Cardiac fibroblast (primary cell): ENCODE results near the gene IGHMBP2.

Source experiments
- DNase-seq, 2 donors: peaks; one replicate each; pipeline versions ENCODE4 v3.0.0 to v3.0.0-alpha.2; 2010; ENCODE audit warnings: low read depth in 2 of 2
- H3K4me3 ChIP-seq, 2 donors: replicated peaks in 1 of 2; 1 replicate in 1 of 2; 2 replicates in 1 of 2; pipeline ENCODE4 v1.5.1; 2011; ENCODE audit warnings: low read depth in 2 of 2, low read length in 2 of 2, mild to moderate bottlenecking in 2 of 2, moderate library complexity in 1 of 2
- CTCF ChIP-seq: IDR thresholded peaks from one replicate; pipeline ENCODE4 v1.5.1; 2011; ENCODE audit warnings: low read depth, mild to moderate bottlenecking, low read length, inconsistent platforms

The IGHMBP2 gene

DNA sequence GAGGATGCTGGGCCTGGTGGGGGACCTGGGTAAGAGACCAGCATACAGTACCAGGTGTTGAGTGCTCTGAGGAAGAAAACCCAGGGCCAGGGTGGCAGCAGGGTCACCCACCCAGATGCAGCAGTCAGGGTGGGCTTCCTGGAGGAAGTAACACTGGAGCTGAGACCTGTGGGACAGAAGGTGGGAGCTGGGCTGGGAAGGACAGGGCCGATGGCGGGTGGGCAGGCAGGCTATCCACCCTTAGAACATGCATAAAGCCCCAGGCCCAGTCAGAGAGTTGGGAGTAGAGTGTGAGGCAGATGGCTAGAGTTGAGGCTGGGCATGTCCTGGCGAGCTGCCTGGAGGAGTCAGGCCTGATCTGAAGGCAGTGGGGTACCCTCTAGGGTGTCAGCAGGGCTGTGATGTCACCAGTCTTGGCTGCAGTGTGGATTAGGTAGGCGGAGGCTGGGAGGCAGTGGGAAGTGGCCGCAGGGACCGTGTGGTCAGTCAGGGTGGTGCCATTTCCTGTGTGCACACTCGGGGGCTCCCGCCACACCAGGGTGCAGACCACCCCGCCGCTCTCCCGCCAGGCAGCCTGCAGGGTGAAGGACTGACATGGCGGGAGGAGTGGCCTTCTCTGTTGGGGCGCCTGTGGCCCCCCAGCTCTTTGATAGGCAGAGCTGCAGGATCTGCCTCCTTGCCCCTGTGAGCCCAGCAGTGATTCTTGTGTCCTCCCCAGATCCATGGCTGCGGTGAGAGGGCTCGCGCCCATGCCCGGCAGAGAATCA lies 35.3 kb downstream of the IGHMBP2 start:
- no peak for TF ChIP-seq CTCF
- no peak for DNase-seq
- H3K4me3 ChIP-seq: no peak overlapping the region

DNA sequence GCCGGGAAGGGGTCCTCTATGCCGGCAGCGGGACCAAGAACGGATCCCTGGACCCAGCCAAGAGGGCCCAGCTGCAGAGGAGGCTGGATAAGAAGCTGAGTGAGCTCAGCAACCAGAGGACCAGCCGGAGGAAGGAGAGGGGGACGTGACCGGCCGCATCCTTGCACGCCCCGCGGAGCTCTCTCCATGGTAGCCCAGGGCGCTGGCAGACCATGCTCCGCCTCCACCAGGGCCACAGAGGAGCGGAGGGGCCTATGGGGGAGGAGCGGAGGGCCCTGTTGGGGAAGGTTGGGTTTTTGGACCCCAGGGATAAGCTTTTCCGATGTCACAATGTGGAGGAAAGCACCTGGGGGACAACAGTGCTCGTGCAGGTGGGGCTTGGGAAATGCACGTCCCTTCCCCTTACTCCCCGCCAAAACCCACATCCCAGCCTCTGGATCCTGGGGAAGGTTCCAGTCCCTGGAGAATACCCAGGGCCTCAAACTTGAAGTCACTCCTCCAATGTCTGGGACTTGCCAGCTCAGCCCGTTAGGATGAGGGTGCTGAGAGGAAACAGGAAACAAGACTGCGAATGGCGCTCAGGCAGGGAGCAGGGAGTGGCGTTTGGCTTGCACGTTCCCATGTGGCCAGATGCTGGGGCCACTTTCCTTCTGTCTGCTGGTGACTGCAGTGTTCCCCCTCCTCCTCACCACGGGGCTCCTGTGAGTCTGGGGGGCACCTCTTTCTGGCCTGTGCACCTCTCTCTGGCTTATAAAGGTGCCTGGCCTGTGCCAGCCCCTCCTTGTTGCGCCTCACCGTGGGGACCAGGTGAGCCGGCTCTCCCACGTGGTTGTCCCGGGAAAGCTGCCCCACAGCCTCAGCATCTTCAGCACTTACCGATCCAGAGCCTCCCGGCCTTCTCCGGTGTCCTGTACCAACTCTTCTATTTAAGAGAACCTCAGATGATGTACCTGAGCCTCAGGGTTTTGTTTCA lies 36.2 kb downstream of the IGHMBP2 start:
- no peak for DNase-seq
- TF ChIP-seq CTCF: no peak
- no peak overlapping the region for H3K4me3 ChIP-seq

- H3K4me3 ChIP-seq: no peak overlapping the region
- TF ChIP-seq CTCF: no peak
- no peak for DNase-seq
Observed at GRCh38 chr11:68940651-68941323, 37.1 kb downstream of the IGHMBP2 start.

GRCh38 chr11:68941324-68942094 lies 37.8 kb downstream of the IGHMBP2 start:
- DNase-seq: no peak
- H3K4me3 ChIP-seq: no peak overlapping the region
- TF ChIP-seq CTCF: no peak

DNA sequence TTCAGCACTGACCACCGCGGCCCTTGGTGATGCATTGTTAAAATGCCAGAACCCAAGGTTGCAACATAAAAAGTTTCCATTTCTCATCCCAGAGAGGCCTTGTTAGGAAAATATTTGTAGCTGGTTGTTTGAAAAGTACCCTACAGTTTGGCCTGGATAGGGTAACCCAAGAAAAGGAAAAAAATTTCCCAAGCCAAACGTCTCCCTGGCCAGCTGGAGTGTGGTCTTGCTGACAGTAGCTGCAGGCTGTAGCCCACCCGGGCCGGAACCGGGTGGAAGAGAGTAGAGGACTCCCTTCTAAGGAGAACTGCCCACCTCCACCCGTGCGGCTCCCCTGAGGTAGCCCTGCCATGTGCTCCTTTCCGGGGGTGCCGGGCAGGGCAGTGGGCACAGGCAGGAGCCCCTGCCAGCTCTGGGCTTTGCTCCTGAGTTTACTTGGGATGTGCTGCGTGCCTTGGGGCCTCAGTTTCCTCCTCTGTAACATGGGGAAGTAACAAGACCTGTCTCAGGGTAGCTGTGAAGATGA lies 38.5 kb downstream of the IGHMBP2 start:
- no peak for TF ChIP-seq CTCF
- no peak for DNase-seq
- H3K4me3 ChIP-seq: no peak overlapping the region
